ENCODE measurements around the gene ADAM19.
"Not testable (repeated sequence)": the region's sequence is repeated elsewhere in the genome, so short reads cannot be mapped to it uniquely, and the experiment has no call there.

Gene ADAM19

DNA sequence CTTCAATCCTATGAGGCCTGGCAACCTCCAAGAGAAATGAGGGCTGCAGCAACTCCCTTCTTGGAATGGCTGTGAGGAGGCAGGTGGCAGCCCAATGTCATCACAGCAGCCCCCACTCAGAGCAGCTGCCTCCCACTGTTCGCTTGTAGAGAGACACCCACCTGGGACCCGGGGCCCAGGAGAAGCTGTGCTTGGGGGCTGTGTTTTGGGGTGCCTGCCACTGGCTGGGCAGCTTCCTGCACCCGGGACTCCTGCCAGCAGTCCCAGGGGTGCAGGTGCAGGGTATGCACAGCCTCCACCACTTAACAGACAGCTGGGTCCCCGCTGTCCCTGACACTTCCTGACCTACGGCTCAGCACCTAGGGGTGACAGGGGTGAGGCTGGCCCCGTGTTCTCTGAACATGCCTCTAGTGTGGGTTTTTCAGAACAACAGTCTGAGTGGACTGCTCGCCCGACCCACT is 89.3 kb downstream of the ADAM19 start:
- H3K4me3 ChIP-seq (ENCODE audit: low read depth, low read length) = no peak overlapping the region
- TF ChIP-seq, protein P1, sequence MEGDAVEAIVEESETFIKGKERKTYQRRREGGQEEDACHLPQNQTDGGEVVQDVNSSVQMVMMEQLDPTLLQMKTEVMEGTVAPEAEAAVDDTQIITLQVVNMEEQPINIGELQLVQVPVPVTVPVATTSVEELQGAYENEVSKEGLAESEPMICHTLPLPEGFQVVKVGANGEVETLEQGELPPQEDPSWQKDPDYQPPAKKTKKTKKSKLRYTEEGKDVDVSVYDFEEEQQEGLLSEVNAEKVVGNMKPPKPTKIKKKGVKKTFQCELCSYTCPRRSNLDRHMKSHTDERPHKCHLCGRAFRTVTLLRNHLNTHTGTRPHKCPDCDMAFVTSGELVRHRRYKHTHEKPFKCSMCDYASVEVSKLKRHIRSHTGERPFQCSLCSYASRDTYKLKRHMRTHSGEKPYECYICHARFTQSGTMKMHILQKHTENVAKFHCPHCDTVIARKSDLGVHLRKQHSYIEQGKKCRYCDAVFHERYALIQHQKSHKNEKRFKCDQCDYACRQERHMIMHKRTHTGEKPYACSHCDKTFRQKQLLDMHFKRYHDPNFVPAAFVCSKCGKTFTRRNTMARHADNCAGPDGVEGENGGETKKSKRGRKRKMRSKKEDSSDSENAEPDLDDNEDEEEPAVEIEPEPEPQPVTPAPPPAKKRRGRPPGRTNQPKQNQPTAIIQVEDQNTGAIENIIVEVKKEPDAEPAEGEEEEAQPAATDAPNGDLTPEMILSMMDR (IDR thresholded peaks at IDR 0.05; ENCODE audit: borderline replicate concordance, insufficient read depth, low read depth, low read length) = 0 out of 2 replicates have a peak, but pooled peaks have one; percentile 2

GRCh38 chr5:157485811-157486210 is 89.8 kb downstream of the ADAM19 start:
- H3K4me3 ChIP-seq (ENCODE audit: low read depth, low read length) = no peak overlapping the region
- TF ChIP-seq, protein P1 (IDR thresholded peaks at IDR 0.05; ENCODE audit: borderline replicate concordance, insufficient read depth, low read depth, low read length) = no peak

GRCh38 chr5:157485340-157485739 is 90.2 kb downstream of the ADAM19 start:
- TF ChIP-seq, protein P1 (IDR thresholded peaks at IDR 0.05; ENCODE audit: borderline replicate concordance, insufficient read depth, low read depth, low read length) = no peak
- no peak overlapping the region for H3K4me3 ChIP-seq (ENCODE audit: low read depth, low read length)

GRCh38 chr5:157484768-157485167 is 90.8 kb downstream of the ADAM19 start:
- TF ChIP-seq, protein P1 (IDR thresholded peaks at IDR 0.05; ENCODE audit: borderline replicate concordance, insufficient read depth, low read depth, low read length) = no peak
- no peak overlapping the region for H3K4me3 ChIP-seq (ENCODE audit: low read depth, low read length)

GRCh38 chr5:157482702-157483101 is 92.9 kb downstream of the ADAM19 start:
- H3K4me3 ChIP-seq (ENCODE audit: low read depth, low read length) = not testable (repeated sequence)

DNA sequence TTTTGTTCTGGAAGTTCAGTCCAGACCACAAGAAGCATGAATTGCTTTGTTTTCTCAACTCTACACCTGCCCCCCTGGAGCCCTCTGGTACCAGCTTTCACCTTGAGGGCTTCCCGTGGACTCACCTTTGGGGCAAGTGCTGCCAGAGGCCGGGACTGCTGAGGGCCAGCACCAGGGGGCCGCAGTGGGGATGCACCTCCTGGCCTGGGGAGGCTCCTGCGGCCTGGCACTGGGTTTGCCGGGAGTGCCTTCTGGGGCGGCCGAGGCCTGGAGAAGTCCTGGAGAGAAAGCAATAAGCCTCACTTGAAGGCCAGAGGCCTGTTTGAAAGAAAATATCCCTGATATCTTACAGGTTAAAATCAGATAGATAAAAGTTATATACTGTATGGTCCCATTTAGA is 93.9 kb downstream of the ADAM19 start:
- TF ChIP-seq, protein P1 (IDR thresholded peaks at IDR 0.05; ENCODE audit: borderline replicate concordance, insufficient read depth, low read depth, low read length) = no peak
- no peak overlapping the region for H3K4me3 ChIP-seq (ENCODE audit: low read depth, low read length)

DNA sequence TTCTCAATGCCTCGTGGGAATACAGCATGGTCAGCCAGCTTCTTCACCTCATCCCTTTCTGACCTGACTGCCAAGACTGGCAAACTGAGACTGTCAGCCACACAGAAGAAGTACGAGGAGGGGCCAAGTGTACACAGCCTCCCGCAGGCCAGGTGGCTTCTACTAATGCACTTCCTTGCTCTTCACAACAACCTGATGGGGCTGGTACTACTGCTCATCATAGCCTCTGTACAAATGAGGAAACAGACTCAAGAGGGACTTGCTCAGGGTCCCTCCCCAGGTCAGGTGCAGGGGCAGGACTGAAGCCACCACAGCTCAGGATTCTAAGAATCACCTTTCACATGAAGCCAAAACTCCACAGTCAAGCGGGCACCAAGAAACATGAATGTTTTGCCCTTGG is 94.3 kb downstream of the ADAM19 start:
- no peak overlapping the region for H3K4me3 ChIP-seq (ENCODE audit: low read depth, low read length)
- TF ChIP-seq, protein P1 (IDR thresholded peaks at IDR 0.05; ENCODE audit: borderline replicate concordance, insufficient read depth, low read depth, low read length) = no peak

Measured in GM12875 (cell line).